Activated T-cell treated with anti-CD3 and anti-CD28 coated beads for 48 hours (primary cell): ENCODE data around the gene KPNA1.

ENCODE experiments used
- DNase-seq: peaks from one replicate; pipeline ENCODE4 v3.0.0-alpha.2; 2020; ENCODE audit warnings: low read depth

KPNA1 gene

DNA sequence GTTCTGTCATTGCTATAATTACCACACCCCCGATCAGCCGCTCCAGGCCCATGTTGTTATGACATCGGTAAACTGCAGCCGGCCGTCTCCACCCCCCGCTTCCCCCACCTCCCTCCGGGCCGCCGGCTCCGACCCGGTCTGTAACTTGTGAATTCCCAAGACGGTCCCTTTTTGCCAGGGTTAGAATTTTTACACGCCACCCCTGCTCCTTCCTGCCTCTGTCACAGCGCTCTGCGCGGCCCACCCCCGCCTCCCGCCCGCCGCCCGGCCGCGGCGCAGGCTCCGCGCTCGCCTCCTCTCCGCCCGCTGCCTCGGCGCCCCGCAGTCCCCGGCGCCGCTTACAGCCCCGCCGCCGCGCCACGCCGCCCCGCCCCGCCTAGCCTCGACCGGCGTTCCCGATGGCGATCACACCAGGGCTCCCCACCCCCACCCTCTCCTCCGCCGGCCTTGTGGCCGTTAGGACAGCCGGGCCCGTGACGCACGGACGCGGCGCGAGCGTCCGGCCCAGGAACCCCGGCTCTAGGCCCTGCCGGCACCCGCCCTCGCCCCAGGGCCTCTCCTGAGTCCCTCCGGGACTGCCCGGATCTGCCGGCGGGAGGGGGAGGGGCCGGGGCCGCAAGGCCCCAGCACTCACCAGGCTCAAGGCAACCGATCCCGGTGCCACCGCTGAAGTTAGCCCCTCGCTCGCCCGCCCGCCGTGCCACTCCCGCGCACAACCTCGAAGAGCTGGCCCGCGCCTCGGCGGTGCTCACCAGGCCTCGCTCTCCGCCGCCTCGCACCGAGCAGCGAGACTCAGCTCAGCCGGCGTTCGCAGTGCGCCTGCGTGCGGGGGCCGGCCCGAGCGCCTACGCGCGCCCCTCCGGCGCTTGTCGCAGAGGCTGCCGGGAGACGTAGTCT is at the start of gene KPNA1:
Gene KPNA1 (minus strand): TSS at position 817 of the 897 bp plus-strand sequence. CDS start 18,374 bp downstream, outside the sequence.
- DNase-seq, result peak; percentile 90

- DNase-seq, result peak; percentile 71
Observed at GRCh38 chr3:122564155-122564912, 49.6 kb upstream of the KPNA1 start, which contains the start of the genes DTX3L and PARP9. Gene DTX3L (plus strand): TSS chr3:122564338. CDS start chr3:122564427, 89 bp downstream. Gene PARP9 (minus strand): TSS chr3:122564300. CDS start chr3:122559620, 4,680 bp downstream.

GRCh38 chr3:122563717-122564025 is 48.9 kb upstream of the KPNA1 start:
- no peak for DNase-seq

- DNase-seq, result no peak
Observed at GRCh38 chr3:122562923-122563716, 48.4 kb upstream of the KPNA1 start.

- peak; percentile 26 for DNase-seq
Observed at GRCh38 chr3:122560680-122561079, 45.9 kb upstream of the KPNA1 start.

DNA sequence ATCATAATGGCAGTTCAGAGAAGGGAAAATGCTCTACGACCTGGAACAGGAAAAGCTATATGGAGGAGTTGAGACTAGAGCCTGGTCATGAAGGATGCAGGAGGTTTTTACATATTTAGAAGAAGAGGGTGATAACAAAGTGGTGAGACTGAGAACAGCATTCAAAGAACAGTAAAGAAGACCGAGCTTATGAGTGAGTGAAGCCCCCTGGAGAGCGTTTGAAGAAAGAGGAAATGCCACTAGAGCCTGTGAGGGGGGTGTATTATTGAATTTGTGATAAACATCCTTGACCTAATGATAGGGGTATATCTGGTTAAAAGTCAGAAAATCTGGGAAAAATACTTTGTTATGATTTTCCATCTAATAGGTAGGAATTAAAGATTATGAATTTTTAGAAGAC is 45.2 kb upstream of the KPNA1 start:
- DNase-seq, result no peak

DNA sequence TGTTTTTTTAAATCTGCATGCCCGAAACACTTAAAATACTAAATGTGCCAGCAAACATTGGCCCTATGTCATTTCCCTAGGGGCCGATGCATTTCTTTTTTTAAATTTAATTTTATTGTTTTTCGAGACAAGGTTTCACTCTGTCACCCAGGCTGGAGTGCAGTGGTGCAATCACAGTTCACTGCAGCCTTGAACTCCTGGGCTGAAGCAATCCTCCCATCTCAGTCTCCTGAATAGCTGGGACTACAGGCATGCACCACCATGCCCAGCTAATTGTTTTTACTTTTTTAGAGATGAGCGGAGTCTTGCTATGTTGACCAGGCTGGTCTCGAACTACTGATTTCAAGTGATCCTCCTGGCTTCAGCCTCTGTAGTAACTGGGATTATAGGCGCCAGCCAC is 43.9 kb upstream of the KPNA1 start:
- DNase-seq, result no peak

GRCh38 chr3:122557356-122557755 is 42.6 kb upstream of the KPNA1 start:
- DNase-seq, result no peak

- DNase-seq, result no peak
Observed at GRCh38 chr3:122555275-122556071, 40.7 kb upstream of the KPNA1 start.

DNA sequence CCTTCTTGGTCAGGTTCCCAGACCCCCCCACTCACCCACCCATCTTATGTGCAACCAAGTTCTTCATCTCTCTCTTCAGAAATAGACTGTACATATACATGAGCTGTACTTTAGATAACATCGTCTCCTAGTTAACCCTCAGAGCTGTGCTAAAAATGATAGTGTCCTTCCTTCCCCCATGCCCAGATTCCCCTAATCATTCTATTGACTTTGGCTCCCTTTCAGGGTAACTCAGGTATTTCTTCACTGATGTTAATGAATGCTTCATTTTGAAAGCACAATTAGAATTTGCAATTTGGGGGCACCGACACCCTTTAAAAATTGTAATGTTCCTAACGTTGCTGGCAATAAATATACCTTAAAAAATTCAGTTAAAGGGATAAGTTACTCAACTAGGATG is 38.4 kb upstream of the KPNA1 start:
- no peak for DNase-seq

GRCh38 chr3:122548619-122549018 is 33.9 kb upstream of the KPNA1 start:
- no peak for DNase-seq

GRCh38 chr3:122548076-122548475 is 33.3 kb upstream of the KPNA1 start:
- DNase-seq, result no peak

DNA sequence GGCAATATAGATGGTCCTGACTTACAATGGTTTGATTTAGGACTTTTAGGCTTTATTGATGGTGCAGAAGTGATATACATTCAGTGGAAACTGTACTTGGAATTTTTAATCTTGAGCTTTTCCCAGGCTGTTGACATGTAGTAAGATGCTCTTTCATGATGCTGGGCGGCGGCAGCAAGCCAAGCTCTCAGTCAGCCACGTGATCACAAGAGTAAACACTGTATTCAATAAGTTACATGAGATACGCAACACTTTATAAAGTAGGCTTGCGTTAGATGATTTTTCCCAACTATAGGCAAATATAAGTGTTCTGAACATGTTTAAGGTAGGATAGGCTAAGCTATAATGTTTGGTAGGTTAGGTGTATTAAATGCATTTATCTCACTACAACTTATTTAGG is 31.4 kb upstream of the KPNA1 start:
- DNase-seq, result no peak

- no peak for DNase-seq
Observed at GRCh38 chr3:122538956-122539490, 24.3 kb upstream of the KPNA1 start.

DNA sequence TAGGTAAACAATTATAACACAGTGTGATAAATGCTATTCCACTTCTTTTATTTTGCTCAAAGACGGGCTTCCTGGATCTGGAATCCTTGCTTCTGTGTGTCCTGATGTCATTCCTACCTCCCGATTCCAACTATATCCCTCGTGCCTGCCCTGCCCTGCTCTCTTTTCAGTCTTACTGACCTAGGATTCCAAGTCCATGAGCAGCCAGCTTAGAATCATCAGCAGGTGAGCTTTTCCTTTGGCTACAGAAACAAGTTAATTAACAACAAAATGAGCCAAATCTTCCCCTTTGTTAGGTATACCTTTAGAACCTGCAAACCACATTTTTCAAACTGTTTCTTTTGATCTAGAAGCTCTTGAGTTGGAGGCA is 21.9 kb upstream of the KPNA1 start:
- no peak for DNase-seq

DNA sequence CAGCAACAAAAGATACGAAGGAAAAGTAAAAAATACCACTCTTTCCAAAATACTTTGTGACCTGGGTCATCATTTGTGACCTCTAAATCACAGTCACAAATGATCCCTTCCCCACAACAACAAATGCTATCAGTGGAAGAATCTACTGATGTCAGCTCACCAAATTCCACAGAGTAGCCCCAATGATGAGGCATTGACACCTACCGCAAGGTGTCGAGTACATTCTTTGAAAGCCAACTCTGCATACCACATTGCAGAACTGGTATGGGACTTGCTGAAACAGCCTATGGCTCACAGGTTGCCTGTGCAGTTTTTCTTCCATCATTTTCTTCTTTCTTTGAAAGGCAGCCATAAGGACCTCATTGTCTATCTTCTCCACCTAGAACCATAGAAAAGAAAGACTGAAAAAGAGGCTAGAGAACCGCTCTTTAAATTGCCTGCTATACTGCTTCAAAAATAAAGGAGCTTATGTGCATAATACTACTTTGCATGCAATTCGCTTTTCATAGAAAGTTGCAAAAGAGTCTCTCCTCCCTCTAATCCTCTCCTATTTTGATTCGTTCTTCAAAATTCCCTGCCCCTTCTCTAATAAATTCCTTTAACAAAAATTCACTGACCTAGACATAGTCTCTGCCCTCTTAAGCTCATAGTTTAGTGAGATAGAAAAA is 21.4 kb upstream of the KPNA1 start:
- DNase-seq, result no peak

GRCh38 chr3:122533931-122534334 is 19.2 kb upstream of the KPNA1 start:
- DNase-seq, result peak; percentile 18

GRCh38 chr3:122533480-122533879 is 18.7 kb upstream of the KPNA1 start:
- no peak for DNase-seq

DNA sequence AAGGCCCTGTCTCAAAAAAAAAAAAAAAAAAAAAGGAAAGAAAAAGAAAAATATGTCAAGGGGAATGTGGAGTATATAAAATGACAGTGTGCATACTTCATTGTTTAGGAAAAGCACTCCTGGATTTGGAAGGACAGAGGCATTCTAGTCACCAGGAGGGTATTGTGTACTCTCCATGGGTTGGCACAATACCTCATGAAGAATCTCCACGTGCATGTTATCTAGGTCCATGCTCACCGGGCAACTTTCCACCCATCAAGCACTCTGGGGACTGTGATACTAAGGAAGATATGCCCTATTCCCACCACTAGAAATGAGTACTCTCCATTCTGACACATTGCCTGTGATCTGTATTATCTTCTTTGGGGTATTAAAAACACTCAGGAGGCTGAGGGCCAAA is 15.4 kb upstream of the KPNA1 start:
- DNase-seq, result no peak

DNA sequence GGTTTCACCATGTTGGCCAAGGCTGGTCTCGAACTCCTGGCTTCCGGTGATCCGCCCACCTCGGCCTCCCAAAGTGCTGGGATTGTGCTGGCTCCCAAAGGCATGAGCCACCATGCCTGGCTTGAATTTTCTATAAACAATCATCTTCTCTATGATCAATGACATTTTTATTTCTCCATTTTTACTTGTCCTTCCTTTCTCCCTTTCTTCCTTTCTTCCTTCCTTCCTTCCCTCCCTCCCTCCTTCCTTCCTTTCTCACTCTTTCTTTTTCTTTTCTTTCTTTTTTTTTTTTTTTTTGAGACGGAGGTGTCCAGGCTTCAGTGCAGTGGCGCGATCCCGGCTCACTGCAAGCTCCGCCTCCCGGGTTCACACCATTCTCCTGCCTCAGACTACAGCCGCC is 8.6 kb upstream of the KPNA1 start:
- DNase-seq, result no peak

DNA sequence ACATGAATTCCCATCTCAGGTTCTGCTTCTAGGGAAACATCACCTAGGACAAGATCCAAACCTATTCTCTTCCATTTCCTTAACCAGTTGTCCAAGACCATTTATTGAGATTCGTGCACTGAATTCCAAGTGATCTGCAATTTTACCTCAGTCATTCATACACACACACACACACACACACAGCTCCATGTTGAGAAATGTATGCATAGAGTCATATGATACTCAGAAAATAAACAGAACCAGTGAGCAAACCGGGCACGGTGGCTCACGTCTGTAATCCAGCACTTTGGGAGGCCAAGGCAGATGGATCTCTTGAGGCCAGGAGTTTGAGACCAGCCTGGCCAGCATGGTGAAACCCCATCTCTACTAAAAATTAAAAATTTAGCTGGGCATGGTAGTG is 6.1 kb upstream of the KPNA1 start:
- no peak for DNase-seq
